ENCODE results near the gene COLEC11.

DNA sequence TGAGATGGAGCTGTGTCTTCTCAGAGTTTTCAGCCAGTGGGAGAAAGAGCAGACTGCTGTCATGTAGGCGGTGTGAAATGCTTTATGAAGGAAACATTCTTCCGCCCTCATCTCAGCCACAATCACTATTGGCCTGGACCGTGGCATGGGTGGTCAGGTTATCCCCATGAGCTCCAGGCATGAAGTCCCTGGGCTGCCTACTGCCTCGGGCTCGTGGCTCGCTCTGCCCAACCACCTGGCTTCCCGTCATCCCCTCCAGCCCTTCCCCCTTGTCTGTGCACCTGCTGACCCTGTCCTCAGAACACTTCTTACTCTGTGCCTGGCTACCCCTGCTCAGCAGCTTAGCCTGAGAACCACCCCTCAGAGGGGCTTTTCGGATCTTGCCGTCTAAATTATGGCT is 15.5 kb downstream of the COLEC11 start:
- TF ChIP-seq, protein P1, sequence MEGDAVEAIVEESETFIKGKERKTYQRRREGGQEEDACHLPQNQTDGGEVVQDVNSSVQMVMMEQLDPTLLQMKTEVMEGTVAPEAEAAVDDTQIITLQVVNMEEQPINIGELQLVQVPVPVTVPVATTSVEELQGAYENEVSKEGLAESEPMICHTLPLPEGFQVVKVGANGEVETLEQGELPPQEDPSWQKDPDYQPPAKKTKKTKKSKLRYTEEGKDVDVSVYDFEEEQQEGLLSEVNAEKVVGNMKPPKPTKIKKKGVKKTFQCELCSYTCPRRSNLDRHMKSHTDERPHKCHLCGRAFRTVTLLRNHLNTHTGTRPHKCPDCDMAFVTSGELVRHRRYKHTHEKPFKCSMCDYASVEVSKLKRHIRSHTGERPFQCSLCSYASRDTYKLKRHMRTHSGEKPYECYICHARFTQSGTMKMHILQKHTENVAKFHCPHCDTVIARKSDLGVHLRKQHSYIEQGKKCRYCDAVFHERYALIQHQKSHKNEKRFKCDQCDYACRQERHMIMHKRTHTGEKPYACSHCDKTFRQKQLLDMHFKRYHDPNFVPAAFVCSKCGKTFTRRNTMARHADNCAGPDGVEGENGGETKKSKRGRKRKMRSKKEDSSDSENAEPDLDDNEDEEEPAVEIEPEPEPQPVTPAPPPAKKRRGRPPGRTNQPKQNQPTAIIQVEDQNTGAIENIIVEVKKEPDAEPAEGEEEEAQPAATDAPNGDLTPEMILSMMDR (IDR thresholded peaks at IDR 0.05; ENCODE audit: borderline replicate concordance, extremely low read depth, low read length, poor library complexity, severe bottlenecking), result no peak
- no peak for TF ChIP-seq EZH2 (IDR thresholded peaks at IDR 0.05; ENCODE audit: borderline replicate concordance, low read depth, low read length, severe bottlenecking)

Measured in DND-41 (cell line).